Peyer's patch (tissue), 4 donors: ENCODE measurements around the gene HOXD10.

Experiments
- POLR2A ChIP-seq, 2 donors: fragments of 450-650 bp; IDR thresholded peaks; one replicate each; pipeline ENCODE4 v1.5.1; 2017; ENCODE audit warnings: antibody characterized with exemption in 2 of 2, mild to moderate bottlenecking in 2 of 2, moderate library complexity in 2 of 2
- TF ChIP-seq, protein P1 (sequence below), 6 experiments: fragments of 450-650 bp in 4 of 6; fragments of 200-600 bp in 2 of 6; sonication (generic) in 1 of 6; IDR thresholded peaks; one replicate each; pipeline ENCODE4 v1.5.1; 2017 to 2019; ENCODE audit warnings: antibody characterized with exemption in 6 of 6, mild to moderate bottlenecking in 3 of 6, moderate library complexity in 1 of 6

DNA sequence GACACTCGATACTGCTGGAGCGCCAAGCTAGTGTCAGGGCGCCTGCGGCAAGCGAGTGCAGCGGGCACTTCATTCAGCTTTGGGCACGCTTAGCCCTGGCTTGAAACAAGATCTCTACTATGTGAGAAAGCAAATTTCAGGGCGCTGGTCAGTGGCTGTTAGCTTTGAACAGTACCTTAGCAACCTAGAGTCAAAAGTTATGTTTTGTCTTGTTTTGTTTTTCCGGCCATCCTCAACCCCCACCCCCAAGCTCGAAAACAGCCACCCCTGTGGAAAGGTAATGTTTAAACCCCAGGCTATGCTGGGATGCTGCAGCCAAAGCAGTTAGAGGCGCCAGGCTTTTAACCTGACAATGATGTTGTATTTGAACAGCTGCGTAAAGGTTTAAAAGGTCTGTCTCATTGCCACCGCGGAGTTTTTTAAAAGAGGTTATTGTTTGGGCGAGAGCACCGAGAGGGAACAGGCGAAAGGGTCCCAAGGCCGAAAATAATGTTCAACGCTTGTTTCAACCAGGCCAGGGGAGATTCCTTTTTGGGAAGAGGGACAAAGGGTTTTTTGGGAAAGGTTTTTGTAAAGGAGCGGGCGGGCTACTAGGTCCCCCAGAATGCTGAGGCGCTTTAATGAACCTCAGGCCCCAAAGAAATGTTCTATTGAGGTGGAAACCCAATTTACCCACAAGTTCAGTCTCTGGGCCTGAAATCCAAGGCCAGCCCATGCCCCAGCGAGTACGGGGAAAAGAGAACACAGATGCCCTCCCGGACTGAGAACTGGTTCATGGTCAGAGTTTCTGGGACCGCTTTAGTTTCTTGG is 2.3 kb upstream of the HOXD10 start:
- TF ChIP-seq, protein P1, sequence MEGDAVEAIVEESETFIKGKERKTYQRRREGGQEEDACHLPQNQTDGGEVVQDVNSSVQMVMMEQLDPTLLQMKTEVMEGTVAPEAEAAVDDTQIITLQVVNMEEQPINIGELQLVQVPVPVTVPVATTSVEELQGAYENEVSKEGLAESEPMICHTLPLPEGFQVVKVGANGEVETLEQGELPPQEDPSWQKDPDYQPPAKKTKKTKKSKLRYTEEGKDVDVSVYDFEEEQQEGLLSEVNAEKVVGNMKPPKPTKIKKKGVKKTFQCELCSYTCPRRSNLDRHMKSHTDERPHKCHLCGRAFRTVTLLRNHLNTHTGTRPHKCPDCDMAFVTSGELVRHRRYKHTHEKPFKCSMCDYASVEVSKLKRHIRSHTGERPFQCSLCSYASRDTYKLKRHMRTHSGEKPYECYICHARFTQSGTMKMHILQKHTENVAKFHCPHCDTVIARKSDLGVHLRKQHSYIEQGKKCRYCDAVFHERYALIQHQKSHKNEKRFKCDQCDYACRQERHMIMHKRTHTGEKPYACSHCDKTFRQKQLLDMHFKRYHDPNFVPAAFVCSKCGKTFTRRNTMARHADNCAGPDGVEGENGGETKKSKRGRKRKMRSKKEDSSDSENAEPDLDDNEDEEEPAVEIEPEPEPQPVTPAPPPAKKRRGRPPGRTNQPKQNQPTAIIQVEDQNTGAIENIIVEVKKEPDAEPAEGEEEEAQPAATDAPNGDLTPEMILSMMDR (IDR thresholded peaks at IDR 0.05): no peak
- no peak for TF ChIP-seq POLR2A (IDR thresholded peaks at IDR 0.05)
